ENCODE data around the gene ATP12A. TPM values are rescaled to one million over a fixed set of nuclear protein-coding genes. Genes with fewer than 3 reads are reported as not detected.

ATP12A gene
- total RNA-seq, 1 experiment from 2014 or later, result 0.40 TPM

GRCh38 chr13:24654741-24655140 is 25.5 kb upstream of the ATP12A start:
- CTCF ChIA-PET, result interaction anchor here (0.6 kb wide), 1 partner anchor 74 kb away, joined by 6 read pairs; no protein-coding TSS in a partner anchor
- TF ChIP-seq CTCF (IDR thresholded peaks at IDR 0.05; ENCODE audit: unreplicated experiment), result no peak
- DNase-seq, result no peak
- intact Hi-C loops (cut with micrococcal nuclease; ENCODE audit: unreplicated experiment), result no loop called here
- Mint-ChIP-seq H3K4me3 (ENCODE audit: low read depth, unreplicated experiment) (no peak overlapping the region), H3K27me3 (ENCODE audit: unreplicated experiment) (no peaks in the 10 kb centered on the region), H3K36me3 (ENCODE audit: insufficient read depth, unreplicated experiment) (no peaks in the 10 kb centered on the region), H3K4me1 (ENCODE audit: low read depth, unreplicated experiment) (peaks cover 17% of the 10 kb centered on the region), H3K9me3 (ENCODE audit: low read depth, unreplicated experiment) (no peaks in the 10 kb centered on the region), H3K27ac (ENCODE audit: unreplicated experiment) (no peak overlapping the region)
- BruUV-seq (replicated peaks), result no TSS peak

DNA sequence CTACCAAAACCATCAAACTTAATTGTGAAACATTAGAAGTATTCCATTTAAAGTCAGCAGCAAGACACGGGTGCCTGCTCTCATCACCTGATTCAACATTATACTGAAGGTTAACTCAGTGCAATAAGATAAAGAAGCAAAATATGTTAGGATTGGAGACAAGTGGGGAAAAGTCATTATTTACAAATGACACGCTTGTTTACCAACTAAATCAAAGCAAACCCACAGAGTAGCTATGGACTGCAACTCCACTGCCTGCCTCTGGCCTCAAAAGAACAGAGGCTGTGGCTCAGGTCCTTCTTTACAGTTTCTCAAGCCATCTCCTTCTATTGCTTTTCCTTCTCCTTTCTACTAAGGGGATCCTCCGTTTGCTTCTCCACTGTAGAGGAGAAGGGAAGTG is 21.0 kb upstream of the ATP12A start:
- Mint-ChIP-seq H3K36me3 (ENCODE audit: insufficient read depth, unreplicated experiment) (no peaks in the 10 kb centered on the region), H3K27me3 (ENCODE audit: unreplicated experiment) (peaks cover 7% of the 10 kb centered on the region), H3K27ac (ENCODE audit: unreplicated experiment) (no peak overlapping the region), H3K4me1 (ENCODE audit: low read depth, unreplicated experiment) (no peaks in the 10 kb centered on the region), H3K9me3 (ENCODE audit: low read depth, unreplicated experiment) (no peaks in the 10 kb centered on the region), H3K4me3 (ENCODE audit: low read depth, unreplicated experiment) (no peak overlapping the region)
- intact Hi-C loops (cut with micrococcal nuclease; ENCODE audit: unreplicated experiment), result no loop called here
- BruUV-seq (replicated peaks), result no TSS peak
- CTCF ChIA-PET, result no interaction called here
- TF ChIP-seq CTCF (IDR thresholded peaks at IDR 0.05; ENCODE audit: unreplicated experiment), result no peak
- no peak for DNase-seq

DNA sequence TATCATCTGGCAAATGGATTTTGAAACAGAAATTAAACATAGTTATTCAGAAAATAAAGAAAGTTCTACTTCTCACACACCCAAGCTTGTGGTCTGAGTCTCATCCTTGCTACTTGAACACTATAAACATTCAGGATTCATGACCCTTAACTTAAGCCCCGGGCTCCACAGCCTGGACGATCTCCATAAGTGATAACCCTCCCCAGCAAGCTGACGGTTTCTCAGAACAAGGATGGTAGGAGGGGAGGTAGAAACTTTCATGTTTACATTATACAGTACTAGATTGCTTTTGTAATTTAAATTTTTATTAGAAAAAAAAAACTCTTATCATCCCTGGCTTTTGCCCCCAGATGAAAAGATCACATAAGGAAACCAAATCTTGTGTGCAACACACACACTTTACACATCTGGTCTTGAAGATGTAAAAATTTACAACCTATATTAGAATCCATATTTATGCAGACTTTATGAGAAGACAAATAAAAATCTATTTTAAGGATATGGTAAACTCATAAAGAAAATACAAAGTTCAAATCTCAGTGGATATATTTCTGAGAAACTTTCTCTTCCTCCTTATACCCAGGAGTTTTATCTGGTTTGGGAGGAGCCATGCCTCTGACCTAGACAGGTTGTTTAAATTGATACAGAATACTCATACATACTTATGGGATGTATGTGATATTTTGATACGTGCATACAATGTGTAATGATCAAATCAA is 20.0 kb upstream of the ATP12A start:
- no peak overlapping the region for H3K27ac Mint-ChIP-seq (ENCODE audit: unreplicated experiment)
- no peaks in the 10 kb centered on the region for H3K4me1 Mint-ChIP-seq (ENCODE audit: low read depth, unreplicated experiment)
- intact Hi-C loops (cut with micrococcal nuclease; ENCODE audit: unreplicated experiment), result no loop called here

DNA sequence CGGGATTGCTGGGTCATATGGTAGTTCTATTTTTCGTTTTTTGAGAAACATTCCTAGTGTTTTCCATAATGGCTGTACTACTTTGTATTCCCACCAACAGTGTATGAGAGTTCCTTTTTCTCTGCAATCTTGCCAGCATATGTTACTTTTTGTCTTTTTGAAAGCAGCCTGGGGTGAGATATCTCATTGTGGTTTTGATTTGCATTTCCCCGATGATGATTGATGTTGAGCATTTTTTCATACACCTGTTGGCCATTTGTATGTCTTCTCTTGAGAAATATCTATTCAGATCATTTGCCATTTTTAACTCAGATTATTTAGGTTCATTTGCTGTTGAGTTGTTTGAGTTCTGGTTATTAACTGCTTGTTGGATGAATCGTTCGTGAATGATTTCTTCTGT is 18.5 kb upstream of the ATP12A start:
- Mint-ChIP-seq H3K27ac (ENCODE audit: unreplicated experiment) (no peak overlapping the region), H3K27me3 (ENCODE audit: unreplicated experiment) (peaks cover 7% of the 10 kb centered on the region), H3K36me3 (ENCODE audit: insufficient read depth, unreplicated experiment) (no peaks in the 10 kb centered on the region), H3K9me3 (ENCODE audit: low read depth, unreplicated experiment) (no peaks in the 10 kb centered on the region), H3K4me3 (ENCODE audit: low read depth, unreplicated experiment) (no peak overlapping the region), H3K4me1 (ENCODE audit: low read depth, unreplicated experiment) (no peaks in the 10 kb centered on the region)
- no peak for DNase-seq
- intact Hi-C loops (cut with micrococcal nuclease; ENCODE audit: unreplicated experiment), result no loop called here
- CTCF ChIA-PET, result no interaction called here
- TF ChIP-seq CTCF (IDR thresholded peaks at IDR 0.05; ENCODE audit: unreplicated experiment), result no peak
- no TSS peak for BruUV-seq (replicated peaks)

More for the DNA sequence above, 20.0 kb upstream of the ATP12A start:
- BruUV-seq (replicated peaks), result no TSS peak
- H3K36me3 Mint-ChIP-seq (ENCODE audit: insufficient read depth, unreplicated experiment), result no peaks in the 10 kb centered on the region
- peaks cover 7% of the 10 kb centered on the region for H3K27me3 Mint-ChIP-seq (ENCODE audit: unreplicated experiment)
- no peak overlapping the region for H3K4me3 Mint-ChIP-seq (ENCODE audit: low read depth, unreplicated experiment)
- no peak for TF ChIP-seq CTCF (IDR thresholded peaks at IDR 0.05; ENCODE audit: unreplicated experiment)
- H3K9me3 Mint-ChIP-seq (ENCODE audit: low read depth, unreplicated experiment), result no peaks in the 10 kb centered on the region
- CTCF ChIA-PET, result interaction anchor here (0.5 to 0.7 kb wide), 2 partner anchors 93 to 409 kb away, joined by 3 to 5 read pairs; no protein-coding TSS in a partner anchor
- no peak for DNase-seq
